Ecto neural progenitor cell (in vitro differentiated cells): ENCODE results near the gene MNT.
"Not testable (repeated sequence)": the region's sequence is repeated elsewhere in the genome, so short reads cannot be mapped to it uniquely, and the experiment has no call there.

ENCODE experiments used
- DNase-seq: peaks from one replicate; pipeline ENCODE4 v3.0.0-alpha.2; 2018; ENCODE audit warnings: low spot score

MNT gene, protein sequence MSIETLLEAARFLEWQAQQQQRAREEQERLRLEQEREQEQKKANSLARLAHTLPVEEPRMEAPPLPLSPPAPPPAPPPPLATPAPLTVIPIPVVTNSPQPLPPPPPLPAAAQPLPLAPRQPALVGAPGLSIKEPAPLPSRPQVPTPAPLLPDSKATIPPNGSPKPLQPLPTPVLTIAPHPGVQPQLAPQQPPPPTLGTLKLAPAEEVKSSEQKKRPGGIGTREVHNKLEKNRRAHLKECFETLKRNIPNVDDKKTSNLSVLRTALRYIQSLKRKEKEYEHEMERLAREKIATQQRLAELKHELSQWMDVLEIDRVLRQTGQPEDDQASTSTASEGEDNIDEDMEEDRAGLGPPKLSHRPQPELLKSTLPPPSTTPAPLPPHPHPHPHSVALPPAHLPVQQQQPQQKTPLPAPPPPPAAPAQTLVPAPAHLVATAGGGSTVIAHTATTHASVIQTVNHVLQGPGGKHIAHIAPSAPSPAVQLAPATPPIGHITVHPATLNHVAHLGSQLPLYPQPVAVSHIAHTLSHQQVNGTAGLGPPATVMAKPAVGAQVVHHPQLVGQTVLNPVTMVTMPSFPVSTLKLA

DNA sequence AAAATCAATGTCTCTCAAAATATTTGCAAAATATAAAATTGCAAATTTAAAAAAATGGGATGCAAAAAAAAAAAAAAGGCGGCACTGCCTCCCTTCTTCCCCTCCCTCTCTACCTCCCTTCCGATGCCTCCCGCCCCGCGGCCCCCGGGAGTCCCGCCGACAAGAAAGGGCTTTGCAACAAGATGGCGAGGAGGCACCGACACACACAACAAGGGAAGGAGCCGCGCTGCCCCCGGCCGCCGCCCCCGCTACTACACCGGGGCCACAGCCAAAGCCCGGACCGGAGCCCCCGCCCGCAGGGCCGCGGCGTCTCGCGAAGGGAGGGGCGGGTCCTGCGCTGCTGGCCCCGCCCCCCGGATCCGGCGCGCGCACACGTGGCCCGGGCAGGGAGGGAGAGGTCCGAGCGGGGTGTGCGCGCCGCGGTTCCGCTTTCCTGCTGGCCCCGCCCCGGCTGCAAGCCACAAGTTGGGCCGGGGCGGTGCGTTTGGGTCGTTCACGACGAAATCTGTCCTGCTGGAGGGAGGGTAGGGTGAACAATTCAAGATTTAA lies at the start of gene MNT:
Gene MNT, minus strand, starts transcription at position 184 of the 549 bp plus-strand sequence. CDS start 348 bp downstream, outside the sequence.
- peak; percentile 97 for DNase-seq

DNA sequence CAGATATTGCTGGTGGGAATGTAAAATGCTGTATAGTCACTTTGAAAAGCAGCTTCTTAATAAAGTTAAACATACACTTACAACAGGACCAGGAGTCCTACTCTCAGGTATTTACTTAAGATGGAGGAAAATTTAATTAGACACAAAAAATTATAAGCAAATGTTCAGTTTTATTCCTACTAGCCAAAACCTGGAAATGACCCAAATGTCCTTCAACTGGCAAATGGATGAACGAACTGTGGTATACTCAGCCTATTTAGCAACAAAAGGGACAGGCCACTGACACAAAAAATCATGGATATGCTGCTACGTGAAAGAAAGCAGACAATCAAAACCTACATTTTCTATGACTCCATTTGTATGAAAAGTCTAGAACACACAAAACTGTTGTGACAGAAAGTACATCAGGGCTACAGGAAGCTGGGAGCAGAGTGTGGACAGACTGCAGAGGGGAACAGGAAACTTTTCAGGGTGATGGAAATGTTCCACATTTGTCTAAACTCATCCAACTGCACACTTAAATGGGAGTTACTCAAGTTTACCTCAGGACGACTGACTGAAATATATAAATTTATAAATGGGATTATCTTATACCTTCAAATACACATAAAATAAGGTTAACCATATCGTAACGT lies 49.3 kb upstream of the MNT start:
- no peak for DNase-seq

DNA sequence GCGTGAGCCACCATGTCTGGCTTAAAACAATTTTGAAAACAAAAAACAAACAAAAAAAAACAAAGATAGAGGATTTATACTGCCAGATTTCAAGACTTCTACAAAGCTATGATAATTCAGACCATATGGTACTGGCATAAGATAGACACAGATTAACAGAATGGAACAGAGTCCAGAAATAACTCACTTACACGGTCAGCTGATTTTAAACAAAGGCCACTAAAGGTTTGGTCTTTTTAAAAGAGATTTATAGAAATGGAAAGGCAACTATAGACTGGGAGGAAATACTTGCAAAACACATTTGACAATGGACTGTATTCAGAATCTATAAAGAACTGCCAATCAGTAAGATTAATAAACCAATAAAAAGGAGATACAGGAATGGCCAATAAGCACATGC lies 48.6 kb upstream of the MNT start:
- no peak for DNase-seq

DNA sequence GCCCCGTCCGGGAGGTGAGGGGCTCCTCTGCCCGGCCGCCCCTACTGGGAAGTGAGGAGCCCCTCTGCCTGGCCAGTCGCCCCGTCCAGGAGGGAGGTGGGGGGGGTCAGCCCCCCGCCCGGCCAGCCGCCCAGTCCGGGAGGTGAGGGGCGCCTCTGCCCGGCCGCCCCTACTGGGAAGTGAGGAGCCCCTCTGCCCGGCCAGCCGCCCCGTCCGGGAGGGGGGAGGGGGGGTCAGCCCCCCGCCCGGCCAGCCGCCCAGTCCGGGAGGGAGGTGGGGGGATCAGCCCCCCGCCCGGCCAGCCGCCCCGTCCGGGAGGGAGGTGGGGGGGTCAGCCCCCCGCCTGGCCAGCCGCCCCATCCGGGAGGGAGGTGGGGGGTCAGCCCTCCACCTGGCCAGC lies 46.6 kb upstream of the MNT start:
- not testable (repeated sequence) for DNase-seq

DNA sequence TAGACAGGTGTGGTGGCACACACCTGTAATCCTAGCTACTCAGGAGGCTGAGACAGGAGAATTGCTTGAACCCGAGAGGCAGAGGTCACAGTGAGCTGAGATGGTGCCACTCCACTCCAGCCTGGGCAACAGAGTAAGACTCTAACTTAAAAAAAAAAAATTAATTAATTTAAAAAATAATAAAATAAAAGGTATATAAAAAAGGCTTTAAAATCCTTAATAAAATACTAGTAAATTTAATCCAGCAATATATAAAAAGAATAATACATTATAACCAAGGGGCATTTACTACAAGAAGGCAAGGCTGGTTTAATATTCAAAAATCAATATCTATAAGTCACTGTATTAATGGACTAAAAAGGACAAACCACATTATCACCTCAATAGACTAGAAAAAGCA lies 44.8 kb upstream of the MNT start:
- no peak for DNase-seq

DNA sequence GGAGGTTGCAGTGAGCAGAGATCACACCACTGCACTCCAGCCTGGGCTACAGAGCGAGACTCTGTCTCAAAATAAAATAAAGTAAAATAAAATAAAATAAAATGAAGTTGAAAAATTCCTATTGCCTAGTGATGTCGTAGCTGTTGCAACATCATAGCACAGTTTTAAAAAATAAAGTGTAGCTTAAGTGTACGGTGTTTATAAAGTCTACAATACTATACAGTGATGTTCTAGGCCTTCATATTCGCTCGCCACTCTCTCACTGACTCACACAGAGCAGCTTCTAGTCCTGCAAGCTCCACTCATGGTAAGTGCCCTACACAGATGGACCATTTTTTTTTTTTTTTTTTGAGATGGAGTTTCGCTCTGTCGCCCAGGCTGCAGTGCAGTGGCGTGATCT lies 43.5 kb upstream of the MNT start:
- no peak for DNase-seq

DNA sequence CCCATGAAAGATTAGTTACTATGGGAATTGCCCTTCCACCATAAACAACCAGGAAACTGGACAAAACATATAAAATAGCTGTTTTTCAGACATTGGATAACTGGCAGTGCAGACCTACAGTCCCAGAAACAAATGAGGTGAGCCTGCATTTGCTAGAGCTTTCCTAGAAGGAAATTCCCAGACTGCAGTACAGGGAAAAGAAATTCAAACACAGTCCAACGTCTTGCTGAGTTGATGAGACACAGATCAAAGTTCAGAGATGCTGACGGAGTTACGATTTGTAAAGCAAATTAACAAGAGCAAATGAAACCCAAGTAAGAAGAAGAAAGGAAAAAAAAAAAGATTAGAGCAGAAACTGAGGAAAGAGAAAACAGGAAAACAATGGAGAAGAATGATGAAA lies 41.3 kb upstream of the MNT start:
- DNase-seq, result no peak

DNA sequence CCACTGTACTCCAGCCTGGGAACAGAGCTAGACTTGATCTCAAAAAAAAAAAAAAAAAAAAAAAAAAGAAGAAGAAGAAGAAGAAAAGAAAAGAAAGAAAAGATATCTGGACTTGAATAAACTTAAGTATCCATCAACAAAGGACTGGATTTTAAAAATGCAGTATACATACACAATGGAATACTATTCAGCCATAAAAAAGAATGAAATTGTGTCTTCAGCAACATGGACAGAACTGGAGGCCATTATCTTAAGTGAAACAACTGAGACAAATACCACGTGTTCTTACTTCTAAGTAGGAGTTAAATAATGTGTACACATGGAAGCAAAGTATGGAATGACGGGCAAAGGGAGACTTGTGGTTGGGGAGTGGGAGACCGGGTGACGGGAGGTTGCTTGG lies 40.1 kb upstream of the MNT start:
- DNase-seq, result no peak

DNA sequence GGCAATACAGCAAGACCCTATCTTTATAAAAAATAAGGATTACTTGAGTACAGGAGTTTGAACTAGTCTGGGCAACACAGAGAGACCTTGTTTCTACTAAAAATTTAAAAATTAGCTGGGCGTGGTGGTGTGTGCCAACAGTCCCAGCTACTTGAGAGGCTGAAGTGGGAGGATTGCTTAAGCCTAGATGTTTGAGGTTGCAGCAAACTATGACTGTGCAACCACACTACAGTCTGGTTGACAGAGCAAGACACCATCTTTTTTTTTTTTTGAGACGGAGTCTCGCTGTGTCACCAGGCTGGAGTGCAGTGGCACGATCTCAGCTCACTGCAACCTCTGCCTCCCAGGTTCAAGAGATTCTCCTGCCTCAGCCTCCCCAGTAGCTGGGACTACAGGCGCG lies 39.1 kb upstream of the MNT start:
- DNase-seq, result not testable (repeated sequence)

DNA sequence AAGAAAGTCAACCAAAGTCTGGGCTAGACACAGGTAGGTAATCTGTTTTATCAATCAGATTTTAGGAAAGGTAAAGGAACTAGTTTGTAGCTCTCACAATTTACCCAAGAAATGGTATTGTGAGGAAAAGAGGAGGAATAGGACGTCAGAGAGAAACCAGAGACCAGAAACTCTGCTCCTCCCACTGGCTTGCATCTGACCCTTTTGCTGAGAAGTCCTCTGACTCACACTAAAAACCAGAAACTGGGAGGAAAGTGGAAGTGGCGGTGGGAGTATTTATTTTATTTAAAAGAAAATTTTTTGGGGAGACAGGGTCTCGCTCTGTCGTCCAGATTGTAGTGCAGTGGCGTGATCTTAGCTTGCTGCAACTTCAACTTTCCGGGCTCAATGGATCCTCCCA lies 38.0 kb upstream of the MNT start:
- DNase-seq, result no peak

DNA sequence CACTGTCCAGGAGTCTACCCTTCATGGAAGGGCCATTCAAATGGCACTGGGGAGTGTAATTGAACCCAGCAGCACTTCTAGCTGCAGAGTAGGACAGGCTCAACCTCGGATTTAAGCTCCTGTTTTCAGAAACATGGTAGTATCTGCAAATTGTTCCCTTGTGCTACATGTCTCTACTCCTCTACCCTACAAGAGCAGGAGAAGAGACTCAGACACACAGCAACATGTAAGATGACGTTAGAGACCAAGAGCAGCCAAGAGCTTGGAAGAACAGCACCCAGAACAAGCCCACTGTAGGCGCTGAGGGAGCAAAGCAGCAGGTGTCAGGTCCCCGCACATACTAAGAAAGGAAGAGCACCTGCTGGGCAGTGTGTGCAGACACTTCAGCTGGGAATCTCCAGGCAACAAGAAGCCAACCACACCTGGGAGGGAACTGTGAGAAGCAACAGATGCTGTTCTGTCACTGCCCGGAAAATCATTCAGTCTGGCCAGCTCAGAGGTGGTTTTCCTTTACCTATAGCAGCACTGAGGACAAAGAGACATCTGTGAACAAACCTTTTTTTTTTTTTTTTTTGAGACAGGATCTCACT lies 35.6 kb upstream of the MNT start:
- DNase-seq, result no peak

DNA sequence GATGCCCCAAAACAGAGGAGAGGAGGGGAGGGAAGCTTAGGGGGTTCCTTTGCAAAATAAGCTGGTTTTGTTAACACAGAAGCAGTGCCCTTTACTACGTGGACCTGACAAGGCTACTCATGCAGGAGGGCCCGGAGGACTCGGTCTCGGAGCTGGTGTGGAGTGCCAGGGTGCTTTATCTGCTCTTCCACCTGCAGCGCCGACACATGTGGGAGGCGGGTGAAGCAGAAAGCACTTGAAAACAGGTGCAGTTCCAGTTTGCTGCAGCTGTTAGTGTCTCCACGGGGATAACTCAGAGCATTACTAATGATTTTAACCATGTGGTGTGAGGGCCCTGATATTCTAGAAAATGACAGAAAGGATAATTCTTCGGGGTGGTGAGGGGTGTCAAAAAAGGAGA lies 35.0 kb upstream of the MNT start:
- no peak for DNase-seq

DNA sequence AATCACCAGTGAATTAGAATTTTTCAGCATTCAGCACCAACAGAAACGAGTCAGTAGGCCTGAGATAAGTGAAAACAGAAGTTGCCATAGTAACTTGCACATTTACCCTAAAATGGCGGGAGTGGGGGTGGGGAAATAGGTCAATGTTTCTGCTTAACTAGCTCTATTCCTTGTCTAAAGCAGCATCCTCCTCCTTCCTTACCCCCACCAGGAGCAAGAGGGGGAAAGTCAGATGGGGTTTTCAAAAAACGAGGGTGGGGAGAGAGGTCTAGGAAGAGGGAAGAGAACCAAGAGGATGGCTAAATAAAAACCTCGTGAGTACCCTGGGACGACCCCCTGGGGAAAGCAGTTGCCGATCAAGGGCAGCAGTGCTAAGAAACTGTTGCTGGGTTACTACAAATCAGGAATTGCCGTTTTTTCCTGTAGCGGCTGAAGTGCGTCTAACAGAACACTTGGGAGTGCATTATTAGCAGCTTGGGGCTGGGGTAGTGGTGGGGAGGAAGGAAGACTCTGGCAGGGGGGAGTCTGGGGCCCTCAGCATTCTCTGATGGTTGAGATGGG lies 34.4 kb upstream of the MNT start:
- peak; percentile 64 for DNase-seq

DNA sequence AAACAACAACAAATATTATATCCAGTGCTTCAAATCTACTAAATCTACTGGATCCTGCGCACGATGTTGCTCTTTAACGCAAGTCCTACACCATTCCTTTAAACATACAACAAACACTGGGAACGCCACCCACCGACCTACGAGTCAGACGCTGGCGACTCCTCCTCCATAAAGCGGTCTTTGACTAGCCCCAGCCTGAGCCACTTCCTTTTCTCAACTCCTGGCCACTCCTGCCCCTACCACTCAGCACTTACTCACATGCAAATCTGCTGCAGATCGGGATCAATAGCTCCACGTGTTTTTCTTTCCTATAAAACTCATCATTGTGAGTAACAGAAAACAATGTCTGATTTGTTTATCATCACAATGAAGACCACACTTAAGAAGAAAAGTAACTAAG lies 32.8 kb upstream of the MNT start:
- DNase-seq, result no peak

DNA sequence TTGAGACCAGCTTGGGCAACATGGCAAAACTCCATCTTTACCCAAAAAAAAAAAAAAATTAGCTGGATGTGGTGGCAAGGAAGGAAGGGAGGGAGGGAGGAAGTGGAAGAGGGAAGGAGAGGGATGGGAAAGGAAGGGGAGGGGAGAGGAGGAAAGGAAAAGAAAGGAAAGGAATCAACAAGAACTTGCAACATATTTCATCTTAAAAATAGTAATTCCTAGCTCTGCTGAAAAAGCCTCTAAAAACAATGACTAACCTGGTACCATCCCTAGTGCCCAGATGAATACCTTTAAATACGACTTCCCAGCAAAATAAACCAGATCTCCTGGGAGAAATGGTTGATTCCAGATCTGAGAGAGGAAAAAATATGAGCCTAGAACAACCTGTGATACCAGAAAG lies 27.1 kb upstream of the MNT start:
- DNase-seq, result no peak

DNA sequence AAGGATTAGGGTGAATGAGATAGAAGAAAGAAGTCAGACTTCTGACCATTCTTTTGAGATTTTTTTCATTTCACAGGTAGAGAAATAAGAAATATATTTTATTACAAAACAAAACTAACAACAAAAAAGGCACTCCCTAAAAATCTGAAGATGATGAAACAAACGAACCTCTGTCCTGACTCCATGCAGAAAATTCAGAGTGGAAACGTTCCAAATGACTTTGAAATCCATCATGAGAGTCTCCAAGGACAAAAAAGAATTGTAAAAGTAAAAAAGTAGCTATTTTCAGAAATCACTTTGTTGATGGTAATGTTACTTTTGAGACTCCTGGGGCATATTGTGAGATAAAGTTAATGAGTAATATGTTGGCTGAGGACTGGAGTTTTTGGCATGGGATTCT lies 26.4 kb upstream of the MNT start:
- no peak for DNase-seq

DNA sequence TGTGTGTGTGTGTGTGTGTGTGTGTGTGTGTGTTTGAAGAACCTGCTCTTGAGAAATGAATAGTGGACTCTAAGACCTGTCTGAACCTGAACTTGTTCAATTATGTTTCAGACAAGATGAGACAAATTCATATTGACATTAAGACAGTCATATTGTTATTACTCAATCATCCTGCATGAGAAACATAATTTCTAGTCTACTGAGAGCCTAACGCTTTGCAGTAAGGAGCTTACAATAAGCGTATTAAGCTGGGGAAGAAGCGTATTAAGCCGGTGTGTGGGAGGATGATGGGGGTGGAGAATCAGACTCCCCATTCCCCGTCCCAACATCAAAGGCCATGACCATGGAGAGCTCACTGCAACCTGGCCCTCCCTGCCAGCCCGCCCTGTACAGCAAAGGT lies 22.4 kb upstream of the MNT start:
- no peak for DNase-seq

DNA sequence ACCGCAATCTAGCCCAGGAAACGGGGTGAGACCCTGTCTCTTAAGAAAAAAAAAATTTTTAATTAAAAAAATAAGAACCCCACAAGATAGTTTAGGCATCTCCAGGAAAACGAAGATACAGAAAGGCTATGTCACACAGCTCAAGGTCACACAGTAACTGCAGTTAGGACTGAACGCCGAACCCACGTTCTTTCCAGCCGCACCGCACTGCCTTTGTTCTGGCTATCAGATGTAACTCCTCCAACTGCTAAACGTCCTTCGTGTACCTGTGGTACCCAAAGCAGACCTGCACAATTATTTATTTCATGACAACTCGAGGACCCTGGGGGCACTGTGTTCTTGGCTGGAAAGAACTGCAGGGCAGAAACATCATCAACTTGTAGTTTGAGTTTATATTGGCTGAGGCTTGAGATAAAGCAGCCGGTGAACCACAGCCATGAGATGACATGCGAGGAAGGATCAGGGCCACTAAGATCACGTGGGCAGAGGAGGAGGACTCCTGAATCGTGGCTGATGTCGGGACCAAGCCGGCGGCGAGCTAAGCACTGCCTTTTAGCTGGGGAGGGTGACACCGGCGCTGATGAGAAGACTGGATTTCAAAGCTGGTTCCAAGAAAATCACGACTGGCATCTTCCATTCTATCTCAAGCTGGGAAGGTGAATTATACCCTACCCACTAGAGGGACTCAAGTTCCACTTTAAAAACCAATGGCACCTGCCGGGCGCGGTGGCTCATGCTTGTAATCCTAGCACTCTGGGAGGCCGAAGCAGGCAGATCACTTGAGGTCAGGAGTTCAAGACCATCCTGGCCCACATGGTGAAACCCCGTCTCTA lies 20.7 kb upstream of the MNT start:
- peak; percentile 48 for DNase-seq

DNA sequence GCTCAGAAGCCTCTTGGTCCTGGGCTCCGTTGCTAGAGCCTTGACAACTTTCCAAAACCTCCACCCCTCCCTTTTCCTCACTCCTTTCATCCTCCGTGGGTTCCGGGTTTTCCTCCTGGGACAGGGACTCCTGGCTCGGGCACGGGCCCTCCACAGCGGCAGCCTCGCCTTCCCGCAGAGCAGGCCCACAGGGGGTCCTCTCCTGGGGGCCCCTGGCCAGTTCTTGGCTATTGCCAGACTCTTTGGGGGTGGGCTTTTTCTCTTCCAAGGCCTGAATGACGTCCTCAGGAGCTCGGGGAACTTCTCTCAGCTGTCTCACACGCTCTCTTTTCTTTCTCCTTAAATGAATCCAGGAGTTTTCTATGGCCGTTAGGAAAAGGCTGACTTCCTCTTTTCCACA lies 19.3 kb upstream of the MNT start:
- peak; percentile 39 for DNase-seq

DNA sequence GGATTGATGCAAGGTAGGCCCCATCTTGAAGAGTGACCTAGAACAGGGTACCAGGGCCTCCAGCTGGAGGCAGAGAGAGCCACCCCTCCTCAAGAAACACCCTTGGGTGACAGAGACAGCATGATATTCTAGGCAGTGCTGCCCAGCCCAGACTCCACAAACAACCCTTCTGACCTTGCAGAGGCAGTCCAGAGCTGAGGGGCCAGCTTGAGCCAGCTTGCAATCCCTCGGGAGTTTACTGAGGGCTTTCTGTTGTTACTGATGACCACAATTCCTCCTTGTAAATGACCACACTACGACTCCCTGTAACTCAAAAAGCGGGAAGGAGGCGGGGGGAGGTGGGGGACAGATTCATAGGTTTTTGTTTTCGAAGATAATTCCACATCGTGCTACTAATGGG lies 18.6 kb upstream of the MNT start:
- DNase-seq, result no peak

DNA sequence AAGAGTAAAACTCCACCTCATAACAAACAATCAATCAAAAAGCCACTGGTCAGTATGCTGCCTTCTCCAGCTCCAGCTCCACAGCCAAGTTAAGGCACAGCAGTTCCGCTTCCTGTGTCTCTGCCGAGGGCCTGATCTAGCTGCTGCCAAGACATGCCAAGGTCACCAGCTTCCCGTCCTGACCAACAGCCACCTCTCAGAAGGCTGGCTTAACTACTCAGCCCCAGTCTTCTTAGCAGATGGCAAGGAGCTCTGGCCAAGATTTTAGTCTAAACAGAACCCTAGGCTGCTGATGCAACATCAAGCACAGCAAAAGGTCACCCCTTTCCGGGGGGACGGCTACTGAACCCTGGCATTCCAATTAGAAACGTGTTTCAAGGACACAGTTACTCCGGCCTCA lies 17.7 kb upstream of the MNT start:
- peak; percentile 43 for DNase-seq
